KMS-11 (cell line): ENCODE measurements around the gene DISC1.

Experiments
- H2AFZ ChIP-seq: fragments of 200-600 bp; sonication (generic); 2 replicates; pipeline ENCODE4 v1.6.1; 2016; ENCODE audit warnings: antibody characterized with exemption, mixed run types, low read depth
- H3K27ac ChIP-seq: fragments of 200-600 bp; sonication (generic); 2 replicates; pipeline ENCODE4 v1.6.1; 2016; ENCODE audit warnings: mild to moderate bottlenecking, mixed run types
- H3K27me3 ChIP-seq: fragments of 200-600 bp; sonication (generic); 2 replicates; pipeline ENCODE4 v1.6.1; 2017; ENCODE audit warnings: mild to moderate bottlenecking, low read depth, mixed run types, moderate library complexity; ENCODE audit not compliant: insufficient read depth
- H3K36me3 ChIP-seq: fragments of 200-600 bp; sonication (generic); 2 replicates; pipeline ENCODE4 v1.6.1; 2017; ENCODE audit warnings: mild to moderate bottlenecking, mixed run types; ENCODE audit not compliant: insufficient read depth
- H3K4me1 ChIP-seq: fragments of 200-600 bp; sonication (generic); 2 replicates; pipeline ENCODE4 v1.6.1; 2016; ENCODE audit warnings: mild to moderate bottlenecking, low read depth, mixed run types; ENCODE audit not compliant: poor library complexity, severe bottlenecking
- H3K4me2 ChIP-seq: fragments of 200-600 bp; sonication (generic); 2 replicates; pipeline ENCODE4 v1.7.0; 2016; ENCODE audit warnings: mild to moderate bottlenecking, mixed run types
- H3K4me3 ChIP-seq: fragments of 200-600 bp; sonication (generic); IDR thresholded peaks from 2 replicates; pipeline ENCODE4 v1.6.1; 2017; ENCODE audit warnings: low read depth, low read length, mixed read lengths; ENCODE audit not compliant: insufficient read depth
- H3K79me2 ChIP-seq: fragments of 200-600 bp; sonication (generic); 2 replicates; pipeline ENCODE4 v1.6.1; 2016; ENCODE audit warnings: low read depth, mixed run types; ENCODE audit not compliant: insufficient read depth
- H3K9ac ChIP-seq: fragments of 200-600 bp; sonication (generic); 2 replicates; pipeline ENCODE4 v1.6.1; 2016; ENCODE audit warnings: mild to moderate bottlenecking, mixed run types
- H4K20me1 ChIP-seq: fragments of 200-600 bp; sonication (generic); 2 replicates; pipeline ENCODE4 v1.6.1; 2016; ENCODE audit warnings: mild to moderate bottlenecking, mixed run types; ENCODE audit not compliant: insufficient read depth
- CTCF ChIP-seq: fragments of 200-600 bp; sonication (generic); conservative IDR thresholded peaks from 2 replicates; pipeline ENCODE4 v1.6.1; 2017; ENCODE audit warnings: low read depth, mild to moderate bottlenecking, antibody characterized with exemption, low read length, moderate library complexity, mixed read lengths

Gene DISC1

GRCh38 chr1:231731268-231731667 is 104.7 kb downstream of the DISC1 start:
- Histone ChIP-seq H3K4me1 (no peaks in the 10 kb centered on the region), H3K27me3 (no peaks in the 10 kb centered on the region), H3K4me3 (no peak overlapping the region), H4K20me1 (no peaks in the 10 kb centered on the region), H3K9ac (no peak overlapping the region), H3K79me2 (no peaks in the 10 kb centered on the region), H3K27ac (no peak overlapping the region), H3K36me3 (no peaks in the 10 kb centered on the region), H3K4me2 (no peak overlapping the region), H2AFZ (no peak overlapping the region)
- TF ChIP-seq CTCF = no peak

GRCh38 chr1:231733063-231733462 is 106.5 kb downstream of the DISC1 start:
- no peaks in the 10 kb centered on the region for H3K36me3 ChIP-seq
- H3K4me1 ChIP-seq = no peaks in the 10 kb centered on the region
- no peak overlapping the region for H3K27ac ChIP-seq
- no peak overlapping the region for H3K9ac ChIP-seq
- H2AFZ ChIP-seq = no peak overlapping the region
- no peaks in the 10 kb centered on the region for H3K27me3 ChIP-seq
- H3K4me2 ChIP-seq = no peak overlapping the region
- H3K79me2 ChIP-seq = no peaks in the 10 kb centered on the region
- no peaks in the 10 kb centered on the region for H4K20me1 ChIP-seq
- no peak overlapping the region for H3K4me3 ChIP-seq
- TF ChIP-seq CTCF = no peak

GRCh38 chr1:231733672-231734071 is 107.1 kb downstream of the DISC1 start:
- no peak overlapping the region for H3K27ac ChIP-seq
- no peak overlapping the region for H2AFZ ChIP-seq
- H3K79me2 ChIP-seq = no peaks in the 10 kb centered on the region
- H3K4me1 ChIP-seq = no peaks in the 10 kb centered on the region
- H3K27me3 ChIP-seq = no peaks in the 10 kb centered on the region
- H3K9ac ChIP-seq = no peak overlapping the region
- H3K4me2 ChIP-seq = no peak overlapping the region
- H3K36me3 ChIP-seq = no peaks in the 10 kb centered on the region
- H4K20me1 ChIP-seq = no peaks in the 10 kb centered on the region
- H3K4me3 ChIP-seq = no peak overlapping the region
- TF ChIP-seq CTCF = no peak

GRCh38 chr1:231734417-231734816 is 107.8 kb downstream of the DISC1 start:
- Histone ChIP-seq H3K4me2 (no peak overlapping the region), H3K36me3 (no peaks in the 10 kb centered on the region), H3K27me3 (no peaks in the 10 kb centered on the region), H3K27ac (no peak overlapping the region), H3K79me2 (no peaks in the 10 kb centered on the region), H2AFZ (no peak overlapping the region), H3K4me3 (no peak overlapping the region), H3K4me1 (no peaks in the 10 kb centered on the region), H3K9ac (no peak overlapping the region), H4K20me1 (no peaks in the 10 kb centered on the region)
- no peak for TF ChIP-seq CTCF

- Histone ChIP-seq H3K79me2 (no peaks in the 10 kb centered on the region), H3K4me3 (no peak overlapping the region), H3K4me1 (no peaks in the 10 kb centered on the region), H3K9ac (no peak overlapping the region), H3K27ac (no peak overlapping the region), H3K36me3 (no peaks in the 10 kb centered on the region), H2AFZ (no peak overlapping the region), H3K4me2 (no peak overlapping the region), H4K20me1 (no peaks in the 10 kb centered on the region), H3K27me3 (no peaks in the 10 kb centered on the region)
- no peak for TF ChIP-seq CTCF
These were observed 108.8 kb downstream of the DISC1 start for GRCh38 chr1:231735411-231735810.
